GM18519 (cell line): ENCODE data around the gene TNS4.

Experiments
- ATAC-seq: cut with Tn5 transposase; IDR thresholded peaks from one replicate; pipeline ENCODE4 v1.9.1; 2021; ENCODE audit warnings: mild to moderate bottlenecking, moderate library complexity; ENCODE audit not compliant: unreplicated experiment, low FRiP score

Gene TNS4

DNA sequence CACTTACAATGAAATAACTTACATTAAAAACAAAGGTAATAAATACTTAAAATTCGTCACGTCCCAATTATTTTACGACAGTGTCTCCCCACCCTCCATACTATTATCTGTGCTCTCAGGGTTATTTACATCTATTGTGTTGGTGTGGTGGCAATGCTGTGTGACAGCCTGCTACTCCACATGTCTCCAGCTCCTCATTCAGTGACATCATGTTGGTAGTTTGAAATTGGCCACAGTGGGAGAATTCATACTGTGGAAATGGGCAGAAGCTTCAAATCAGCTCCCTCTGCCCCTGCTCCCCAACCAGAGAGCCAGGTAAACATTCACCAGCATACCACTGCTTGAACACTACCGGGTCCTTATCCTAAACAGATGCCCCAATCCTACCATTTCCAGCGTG, 6.3 kb downstream of the TNS4 start:
- ATAC-seq = no peak

DNA sequence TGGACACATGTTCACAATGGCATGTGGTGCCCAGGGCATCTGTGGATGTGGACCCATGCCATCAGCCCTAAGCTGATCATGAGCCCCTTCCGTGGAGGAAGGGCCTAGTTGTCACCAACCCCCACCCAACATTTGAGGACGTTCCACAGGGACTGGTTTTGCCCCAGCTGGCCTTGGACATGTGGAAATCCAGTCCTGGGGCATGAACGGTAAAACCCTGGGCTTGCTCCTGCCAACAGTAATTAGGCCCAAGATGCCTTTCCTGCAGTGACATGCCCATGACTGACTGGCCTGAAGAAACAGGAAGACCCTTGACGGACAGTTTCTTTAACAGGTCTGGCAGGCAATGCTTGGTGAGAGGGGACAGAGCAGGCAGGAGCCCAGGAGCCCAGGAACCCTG, 7.7 kb downstream of the TNS4 start:
- no peak for ATAC-seq

DNA sequence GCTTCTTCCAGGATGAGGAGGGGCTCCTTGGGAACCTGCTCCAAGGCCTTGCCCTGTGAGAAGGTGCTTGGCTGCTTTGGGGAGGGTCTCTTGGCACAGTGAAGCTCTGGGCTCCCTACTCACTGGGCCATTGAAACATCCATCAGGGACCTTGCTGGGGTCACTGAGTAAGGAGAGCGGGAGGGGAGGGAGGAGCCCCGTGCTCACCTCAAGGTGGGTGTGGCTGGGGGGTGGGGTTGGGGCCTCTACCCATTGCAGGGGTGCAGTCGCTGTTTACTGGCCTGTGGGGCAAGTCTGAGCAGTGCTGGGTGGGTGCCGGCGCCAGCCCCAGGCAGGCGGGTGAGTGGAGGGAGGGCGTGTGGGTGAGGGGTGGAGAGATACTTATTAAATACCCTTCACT, 9.9 kb downstream of the TNS4 start:
- ATAC-seq = no peak

DNA sequence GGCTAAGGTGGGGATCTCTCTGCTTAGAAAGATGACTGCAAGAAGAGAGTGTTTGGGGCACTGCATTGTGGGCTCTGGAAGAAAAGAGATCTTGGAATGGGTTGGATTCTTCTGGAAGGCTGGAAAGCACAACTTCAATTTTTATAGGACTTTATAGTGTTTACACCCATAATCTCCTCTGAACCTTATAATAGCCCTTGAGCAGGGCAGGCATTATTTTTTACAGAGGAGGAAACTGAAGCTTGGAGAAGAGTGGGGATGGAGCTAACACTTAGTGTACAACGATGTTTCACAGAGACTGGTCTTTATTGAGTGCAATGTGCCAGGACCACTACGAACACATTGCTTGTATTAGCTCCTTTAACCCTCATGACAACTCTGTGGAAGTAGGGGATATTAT, 10.4 kb downstream of the TNS4 start:
- no peak for ATAC-seq

DNA sequence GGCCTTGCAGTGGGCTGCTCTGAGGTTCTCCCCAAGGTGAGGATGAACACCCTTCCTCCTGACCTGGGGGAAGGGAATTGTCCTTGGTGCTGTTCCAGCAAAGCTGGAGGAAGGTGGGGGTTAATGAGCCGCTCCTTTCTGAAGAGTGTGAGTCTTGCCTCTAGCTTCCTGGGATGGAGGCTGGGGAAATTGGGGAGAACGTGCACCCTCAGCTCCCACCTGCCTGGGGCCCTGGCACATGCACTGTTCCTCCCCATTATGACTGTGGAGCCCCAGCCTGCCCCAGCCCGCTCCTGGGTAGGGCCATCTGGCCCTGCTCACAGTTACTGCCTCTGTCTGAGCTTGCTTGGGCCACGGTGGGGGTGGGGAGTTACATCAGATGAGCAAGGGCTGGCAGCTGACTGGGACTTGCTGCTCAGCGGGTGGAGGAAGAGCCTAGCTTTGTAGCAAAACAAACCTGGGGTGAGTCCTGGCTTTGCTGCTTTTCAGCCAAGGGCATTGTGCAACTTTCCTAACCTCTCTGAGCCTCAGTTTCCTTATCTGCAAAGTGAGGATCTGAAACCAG, 11.1 kb downstream of the TNS4 start:
- ATAC-seq = no peak

DNA sequence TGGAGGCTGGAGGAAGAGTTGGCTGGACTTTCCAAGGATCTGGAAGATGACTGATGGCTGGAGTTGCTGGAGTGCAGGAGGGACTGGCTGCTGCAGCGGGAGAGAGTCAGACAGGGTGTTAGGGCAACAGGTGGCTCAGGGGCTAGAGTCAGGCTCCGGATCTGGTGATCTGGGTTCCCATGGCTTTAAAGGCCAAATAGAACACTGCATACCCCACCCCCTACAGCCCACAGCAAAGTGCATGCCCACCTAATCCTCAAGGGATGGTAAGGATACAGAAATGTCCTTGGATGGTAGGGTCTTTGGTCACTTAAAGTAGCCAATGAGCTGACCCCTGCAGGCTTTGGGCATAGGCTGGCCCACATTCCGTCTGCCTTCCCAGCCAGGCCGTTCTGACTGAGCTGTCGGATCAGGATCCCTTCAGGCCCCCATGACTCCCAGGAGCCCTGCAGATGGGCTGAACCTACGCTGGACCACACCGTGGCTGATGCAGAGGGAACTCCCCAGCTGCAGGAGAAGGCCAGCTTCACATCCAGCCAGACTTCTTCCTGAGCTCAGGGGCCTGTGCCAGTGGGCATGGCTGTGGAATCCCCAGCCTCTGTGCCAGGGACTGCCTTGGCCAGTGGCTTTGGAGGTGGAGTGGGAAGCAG, 13.9 kb downstream of the TNS4 start:
- no peak for ATAC-seq

DNA sequence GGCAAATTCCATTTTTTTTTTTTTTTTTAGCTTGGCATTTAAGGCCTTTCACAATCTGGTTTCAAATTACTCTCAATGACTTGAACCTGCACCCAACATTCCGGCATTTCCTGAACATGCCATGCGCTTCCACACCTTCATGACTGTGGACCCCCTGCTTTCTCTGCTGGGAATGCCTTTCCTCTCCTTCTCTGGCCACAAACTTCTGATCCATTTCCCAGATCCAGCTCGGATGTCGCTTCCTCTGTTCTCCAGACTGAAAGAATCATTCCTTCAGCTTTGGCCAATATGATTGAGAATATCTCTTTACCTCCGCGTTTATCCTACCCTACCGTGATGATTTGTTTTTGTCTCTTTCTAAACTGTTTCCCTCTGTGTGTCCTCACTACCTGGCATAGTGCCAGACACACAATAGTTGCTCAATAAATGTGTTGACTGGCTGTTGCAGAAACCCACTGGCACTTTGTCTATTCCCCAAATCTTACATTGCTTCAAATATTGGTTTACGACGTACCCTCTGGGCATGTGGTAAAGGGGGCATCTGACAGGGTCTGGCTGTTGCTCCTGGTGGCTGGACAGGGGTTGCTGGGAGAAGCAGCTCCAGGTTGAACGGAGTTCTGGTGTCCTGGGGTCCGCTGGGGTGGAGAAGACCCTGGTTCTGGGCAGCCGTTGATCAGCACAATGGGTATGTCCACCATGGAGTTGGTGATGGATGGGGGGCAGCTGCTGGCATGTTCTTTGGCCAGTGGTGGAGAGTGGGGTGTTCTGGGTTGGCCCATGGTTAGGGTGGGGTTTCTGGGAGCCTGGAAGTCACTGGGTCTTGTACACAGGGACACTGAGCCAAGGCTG, 14.7 kb downstream of the TNS4 start:
- ATAC-seq = no peak

DNA sequence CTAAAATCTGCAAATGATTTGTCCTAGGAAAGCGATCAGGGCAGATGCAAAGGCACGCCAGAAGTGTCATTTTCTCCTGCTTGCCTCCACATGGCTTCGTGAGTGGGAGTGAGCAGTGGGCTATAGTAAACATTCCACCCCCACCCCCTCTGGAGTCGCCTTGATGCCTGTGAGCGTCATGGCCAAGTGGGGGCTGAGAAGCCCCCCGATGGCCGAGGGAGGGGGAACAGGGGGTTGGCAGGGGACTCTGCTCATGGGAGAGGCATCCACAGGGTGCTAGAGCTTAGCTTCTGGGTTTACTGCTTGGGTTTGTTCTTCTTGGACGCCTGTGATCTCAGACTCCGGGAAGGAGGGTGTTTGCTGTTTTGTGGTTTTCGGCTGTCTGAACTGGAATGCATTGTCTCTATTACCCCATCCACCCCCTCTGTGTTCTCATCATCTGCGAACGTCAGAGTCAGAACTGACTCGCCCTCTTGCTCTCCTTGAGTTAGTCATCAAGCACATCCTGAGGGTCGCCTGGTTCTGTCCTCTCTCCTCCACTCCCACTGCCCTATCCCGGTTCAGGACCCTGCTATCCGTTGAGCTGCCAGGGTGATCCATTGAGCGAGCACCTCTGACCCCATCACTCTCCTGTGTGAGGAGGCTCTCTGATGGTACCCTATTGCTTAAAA, 15.4 kb downstream of the TNS4 start:
- no peak for ATAC-seq

DNA sequence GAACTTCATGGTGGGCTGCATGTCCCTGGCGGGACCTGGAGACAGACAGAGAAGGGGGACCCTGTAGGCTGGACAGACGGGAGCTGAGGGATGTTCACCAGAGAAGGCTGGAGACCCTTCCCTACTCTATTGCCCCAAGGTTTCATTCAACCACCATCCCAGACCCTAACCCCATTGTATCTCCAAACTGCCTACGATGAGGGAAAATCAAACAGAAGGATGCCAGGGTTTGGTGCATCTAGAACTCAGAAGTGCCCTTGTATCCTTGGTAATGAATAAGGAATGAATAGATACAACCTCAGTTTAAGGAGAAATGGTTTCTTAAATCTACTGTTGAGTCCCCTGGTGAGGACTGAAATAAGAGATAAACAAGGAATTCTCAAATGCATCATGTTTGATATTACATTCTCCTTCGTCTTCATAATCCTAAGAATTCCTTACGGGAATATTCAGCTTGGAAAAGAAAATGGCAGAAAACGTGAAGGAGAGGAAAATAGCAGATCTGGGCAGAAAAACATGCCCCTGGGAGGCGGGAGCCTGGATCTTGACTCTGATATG, 16.4 kb downstream of the TNS4 start:
- no peak for ATAC-seq

DNA sequence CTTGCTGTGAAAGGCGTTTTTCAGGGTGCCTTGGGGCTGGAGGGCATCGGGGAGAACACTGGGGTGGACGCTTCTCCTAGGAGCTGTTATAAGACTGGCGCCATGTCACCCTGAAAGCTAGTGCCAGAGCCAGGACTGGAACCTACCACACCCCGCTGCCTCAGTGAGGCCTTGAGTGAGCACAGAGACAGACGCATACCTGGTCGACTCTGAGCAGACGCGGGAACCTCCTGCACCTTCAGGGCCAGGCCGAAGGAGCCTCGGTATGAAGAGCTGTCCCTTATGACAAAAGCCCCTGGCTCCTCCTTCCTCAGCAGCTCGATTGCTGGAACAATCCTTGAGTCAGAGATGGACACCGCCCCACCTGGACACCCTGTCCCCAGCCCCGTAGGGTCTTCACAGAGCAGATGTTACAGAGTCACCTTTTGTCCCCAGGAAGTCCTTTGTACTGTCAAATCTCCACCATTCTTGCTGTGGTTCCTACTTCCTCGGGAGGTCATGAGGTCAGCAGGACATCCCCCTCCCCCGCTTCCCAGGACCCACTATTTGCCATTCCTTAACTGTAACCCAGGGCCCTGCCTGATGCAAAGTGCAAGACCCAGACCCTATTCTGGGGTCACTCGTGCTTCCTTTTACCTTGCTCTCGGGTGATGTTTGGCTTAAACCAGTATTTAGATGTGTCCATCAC, 17.0 kb downstream of the TNS4 start:
- no peak for ATAC-seq

DNA sequence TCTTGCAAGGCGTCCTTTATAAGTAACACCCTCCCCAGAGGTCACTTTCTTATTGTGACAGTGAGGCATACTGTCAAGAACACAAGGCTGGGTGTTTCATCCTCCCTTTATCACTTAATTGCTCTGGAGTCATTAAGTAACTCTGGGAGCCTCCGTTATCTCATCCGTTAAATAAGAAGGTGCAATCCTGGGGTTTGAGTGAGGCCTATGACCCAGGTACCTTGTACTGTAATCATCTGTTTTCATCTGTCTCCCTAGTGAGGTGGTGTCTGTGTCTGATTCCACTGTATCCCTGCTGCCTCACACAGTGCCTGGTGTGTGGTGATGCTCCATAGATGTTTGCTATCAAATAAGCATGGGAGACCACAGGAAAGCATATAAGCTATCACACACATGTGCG, 17.7 kb downstream of the TNS4 start:
- no peak for ATAC-seq

DNA sequence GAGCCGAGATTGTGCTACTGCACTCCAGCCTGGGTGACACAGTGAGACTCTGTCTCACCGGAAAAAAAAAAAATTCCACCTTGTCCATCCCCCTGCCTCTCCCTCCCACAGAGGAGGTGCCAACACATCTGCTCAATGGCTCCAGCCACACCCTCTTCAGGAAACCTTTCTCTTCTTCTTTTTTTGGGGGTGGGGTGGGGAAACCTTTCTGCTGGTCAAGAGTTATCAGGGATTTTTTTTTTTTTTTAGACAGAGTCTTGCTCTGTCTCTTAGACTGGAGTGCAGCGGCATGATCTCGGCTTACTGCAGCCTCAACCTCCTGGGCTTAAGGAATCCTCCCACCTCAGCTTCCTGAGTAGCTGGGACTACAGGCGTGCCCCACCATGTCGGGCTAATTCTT, 18.7 kb downstream of the TNS4 start:
- ATAC-seq = no peak

DNA sequence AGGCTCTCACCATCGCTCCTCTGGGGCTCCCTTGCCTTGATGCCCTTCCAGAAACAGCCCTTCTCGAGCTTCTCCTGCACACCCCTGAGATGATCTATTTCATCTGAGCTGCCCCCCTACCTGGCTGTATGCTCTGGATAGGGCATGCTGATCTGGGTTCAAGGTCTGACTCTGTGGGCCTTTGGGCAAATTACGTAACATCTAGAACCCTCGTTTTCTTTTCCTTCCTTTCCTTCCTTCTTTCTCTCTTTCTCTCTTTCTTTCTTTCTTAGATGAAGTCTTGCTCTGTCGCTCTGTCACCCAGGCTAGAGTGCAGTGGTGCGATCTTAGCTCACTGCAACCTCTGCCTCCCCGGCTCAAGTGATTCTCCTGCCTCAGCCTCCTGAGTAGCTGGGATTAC, 20.3 kb downstream of the TNS4 start:
- no peak for ATAC-seq

DNA sequence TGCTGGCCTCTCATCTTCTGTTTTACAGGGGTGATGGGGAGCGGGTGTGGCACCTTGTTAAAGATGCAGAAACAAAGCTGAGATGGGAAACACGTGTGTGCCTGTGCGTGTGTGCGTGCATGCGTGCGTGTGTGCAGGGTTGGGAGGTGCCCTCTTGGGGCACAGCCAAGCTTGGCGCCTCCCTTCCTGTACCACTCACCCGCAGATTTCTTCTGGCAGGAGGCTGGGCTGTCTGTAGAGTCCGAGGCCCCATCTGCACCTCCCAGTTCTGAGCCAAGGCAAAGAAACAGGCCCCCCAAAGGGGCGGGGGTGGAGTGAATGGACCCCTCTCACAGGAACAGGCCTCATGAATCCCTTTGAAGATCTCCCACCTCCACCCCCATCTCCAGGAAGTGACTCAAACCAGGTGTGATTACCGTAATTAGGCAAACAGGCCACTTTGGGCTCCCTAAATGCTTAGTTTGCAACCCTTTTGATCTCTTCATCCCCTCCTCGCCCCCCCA, 20.9 kb downstream of the TNS4 start:
- ATAC-seq = no peak

DNA sequence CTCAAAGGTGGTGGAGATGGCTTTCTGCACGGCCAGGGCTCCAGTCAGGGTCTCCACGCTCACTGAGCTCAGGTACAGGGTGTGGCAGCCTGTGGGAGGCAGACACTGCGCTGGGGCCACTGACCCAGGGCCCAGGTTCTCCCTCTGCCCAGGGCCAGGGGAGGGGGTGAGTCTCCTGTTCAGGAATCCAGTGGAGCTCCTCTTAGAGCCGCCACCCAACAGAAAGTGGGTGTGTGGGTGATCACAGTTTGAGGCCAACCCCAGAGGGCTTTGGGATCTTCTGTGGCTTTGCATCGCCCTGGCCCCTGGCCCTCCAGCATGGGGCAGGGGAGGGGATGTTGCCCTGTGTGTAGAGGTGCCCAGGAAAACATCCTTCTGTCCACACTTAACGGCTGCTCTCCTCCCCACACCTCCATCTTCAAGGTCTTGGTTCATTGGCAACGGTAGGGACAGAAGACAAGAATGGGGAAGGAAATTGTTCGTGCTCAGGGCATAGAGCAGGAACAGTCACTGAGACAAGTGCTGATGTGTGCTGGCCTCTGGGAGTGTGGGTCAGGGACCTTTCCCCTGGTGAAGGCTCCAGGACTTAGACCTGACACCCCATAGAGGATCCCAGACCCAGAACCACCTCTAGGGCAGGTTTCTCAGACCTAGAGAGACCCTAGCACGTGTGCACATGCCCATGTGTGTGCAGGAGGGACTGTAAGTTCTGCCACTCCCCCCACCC, 21.5 kb downstream of the TNS4 start:
- no peak for ATAC-seq

DNA sequence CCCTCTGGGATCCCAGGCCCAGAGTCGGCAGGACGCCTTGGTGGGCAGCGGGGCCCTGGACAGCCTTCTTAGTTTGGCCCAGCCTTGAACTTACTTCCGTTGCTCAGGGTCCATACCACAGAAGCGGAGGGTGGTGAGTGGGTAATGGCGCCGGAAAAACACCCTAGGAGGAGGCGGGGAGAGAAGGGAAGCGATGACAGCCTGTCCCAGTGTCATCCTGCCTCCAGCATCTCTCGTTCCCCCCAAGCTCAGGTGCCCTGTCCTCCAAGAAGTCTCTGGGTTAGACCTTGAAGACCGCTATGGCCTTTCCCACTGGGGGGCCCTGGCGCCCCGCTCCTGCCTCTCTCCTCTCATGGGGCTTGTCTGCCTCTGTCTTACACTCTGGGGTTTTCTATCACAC, 22.9 kb downstream of the TNS4 start:
- no peak for ATAC-seq

DNA sequence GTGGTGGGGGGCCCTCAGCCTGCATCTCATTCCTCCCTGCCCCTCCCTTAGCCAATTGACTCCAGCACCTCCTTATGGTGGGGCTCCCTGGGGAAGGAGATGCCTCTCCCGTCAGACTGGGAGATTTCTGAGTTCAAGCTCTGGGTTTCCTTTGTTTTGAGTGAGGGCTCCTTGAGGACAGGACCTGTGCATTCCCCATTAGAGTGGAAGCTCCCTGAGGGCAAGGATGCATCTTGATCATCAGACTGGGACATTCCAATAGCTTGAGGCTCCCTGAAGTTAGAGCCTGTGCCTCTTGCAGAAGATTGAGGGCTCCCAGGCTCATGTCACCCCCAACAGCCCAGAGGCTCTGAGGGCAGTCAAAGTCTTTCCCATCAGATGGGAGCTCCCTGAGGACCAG, 23.6 kb downstream of the TNS4 start:
- ATAC-seq = no peak

DNA sequence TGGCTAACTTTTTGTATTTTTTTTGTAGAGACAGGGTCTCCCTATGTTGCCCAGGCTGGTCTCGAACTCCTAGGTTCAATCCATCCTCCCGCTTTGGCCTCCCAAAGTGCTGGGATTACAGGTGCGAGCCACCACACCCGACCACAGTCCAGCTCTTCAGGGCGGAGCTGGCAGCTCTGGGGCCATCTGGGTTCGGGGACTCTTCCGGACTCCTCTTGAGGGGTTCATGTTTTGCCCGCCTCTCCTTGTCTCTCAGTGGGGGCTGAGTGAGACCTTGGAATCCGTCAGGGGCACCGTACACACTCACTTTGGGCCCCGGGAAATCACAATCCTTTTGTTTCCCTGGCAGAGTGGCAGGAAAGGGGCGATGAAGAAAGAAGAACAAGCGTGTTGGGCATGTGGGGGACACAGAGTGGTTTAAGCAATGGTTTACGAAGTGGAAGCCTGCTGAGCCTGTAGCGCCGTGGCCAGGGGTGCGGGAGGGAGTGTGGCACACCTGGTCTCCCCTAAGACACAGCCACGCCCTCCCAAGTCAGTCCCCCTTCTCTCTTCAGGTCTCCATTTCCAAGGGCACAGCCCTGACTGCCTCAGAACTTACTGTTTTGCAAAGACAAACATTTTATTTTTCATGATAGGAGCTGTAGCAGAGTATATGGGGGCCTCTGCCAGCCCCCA, 26.1 kb downstream of the TNS4 start:
- ATAC-seq = no peak

DNA sequence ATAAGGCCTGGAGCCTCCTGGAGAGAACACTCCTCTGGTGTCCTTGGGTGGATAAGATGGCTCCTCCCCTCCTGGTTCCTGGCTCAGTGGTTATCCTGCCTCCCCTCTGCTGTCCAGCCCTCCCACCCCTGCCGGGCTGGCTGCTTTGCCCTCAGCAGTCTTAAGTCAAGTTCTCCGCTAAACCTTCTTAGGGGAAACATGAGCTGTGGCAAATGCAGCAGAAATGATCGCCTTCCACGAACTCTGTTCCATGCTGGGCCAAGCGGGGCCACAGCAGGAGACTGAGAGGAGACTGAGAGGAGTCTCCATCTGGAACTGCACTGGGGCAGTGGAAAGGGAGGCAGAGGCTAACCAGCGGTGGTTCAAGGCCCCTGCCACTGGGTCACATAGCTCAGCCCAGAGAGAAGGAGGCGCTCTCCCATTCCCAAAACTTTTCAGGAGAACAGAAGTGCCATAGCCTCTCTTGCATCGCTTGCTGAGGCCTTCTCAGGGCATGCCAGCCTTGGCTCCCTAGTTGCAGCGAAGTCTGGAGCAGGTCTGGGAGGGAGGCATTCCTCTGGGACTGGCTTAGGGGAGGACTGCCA, 26.9 kb downstream of the TNS4 start:
- no peak for ATAC-seq
